ENCODE measurements around the gene ZMYND15.

- TF ChIP-seq CTCF (IDR thresholded peaks at IDR 0.05; ENCODE audit: poor library complexity) (no peak), EZH2phosphoT487 (IDR thresholded peaks at IDR 0.05; ENCODE audit: low read depth, severe bottlenecking, unreplicated experiment) (no peak), EZH2 (IDR thresholded peaks at IDR 0.05; ENCODE audit: borderline replicate concordance) (no peak)
These were observed at the start of gene ZMYND15, which contains the start of gene CXCL16 for GRCh38 chr17:4739122-4740024.

All from hepatocyte (in vitro differentiated cells).